SU-DHL-6 (cell line): ENCODE data around the gene SEPTIN12.

Source experiments
- CTCF ChIP-seq: fragments of 200-600 bp; sonication (generic); IDR thresholded peaks from one replicate; pipeline ENCODE4 v1.5.1; 2017; ENCODE audit warnings: antibody characterized with exemption, mild to moderate bottlenecking, low read length, moderate library complexity; ENCODE audit not compliant: insufficient read depth, poor library complexity, severe bottlenecking
- EZH2phosphoT487 ChIP-seq: fragments of 200-600 bp; sonication (generic), shearing (Covaris generic); conservative IDR thresholded peaks from 2 replicates; pipeline ENCODE4 v1.6.1; 2018; ENCODE audit warnings: mild to moderate bottlenecking, antibody characterized with exemption, low read length, moderate library complexity, mixed read lengths

GRCh38 chr16:4777339-4778049, 10.7 kb downstream of the SEPTIN12 start:
- TF ChIP-seq CTCF (no peak), EZH2phosphoT487 (no peak)
